DOHH2 (cell line): ENCODE data around the gene TUBB4B.

ENCODE experiments used
- H3F3A ChIP-seq: fragments of 200-600 bp; sonication (generic), shearing (Covaris generic); 2 replicates; pipeline ENCODE4 v1.6.0; 2016; ENCODE audit warnings: antibody characterized with exemption, mild to moderate bottlenecking; ENCODE audit not compliant: control insufficient read depth, insufficient read depth
- H3K27ac ChIP-seq: fragments of 200-600 bp; sonication (generic); 2 replicates; pipeline ENCODE4 v1.5.1; 2014; ENCODE audit warnings: low read depth, mild to moderate bottlenecking, low read length, moderate library complexity
- H3K27me3 ChIP-seq: fragments of 200-600 bp; sonication (generic); 2 replicates; pipeline ENCODE4 v1.6.1; 2014; ENCODE audit warnings: mild to moderate bottlenecking, low read length, mixed read lengths; ENCODE audit not compliant: control insufficient read depth
- H3K36me3 ChIP-seq: fragments of 200-600 bp; sonication (generic); 2 replicates; pipeline ENCODE4 v1.6.1; 2014; ENCODE audit warnings: mild to moderate bottlenecking, low read length, moderate library complexity, mixed read lengths; ENCODE audit not compliant: control insufficient read depth
- H3K4me1 ChIP-seq: fragments of 200-600 bp; sonication (generic); 2 replicates; pipeline ENCODE4 v1.6.1; 2014; ENCODE audit warnings: mild to moderate bottlenecking, low read length, mixed read lengths; ENCODE audit not compliant: control insufficient read depth
- H3K4me2 ChIP-seq: fragments of 200-600 bp; sonication (generic); 2 replicates; pipeline ENCODE4 v1.6.0; 2014; ENCODE audit warnings: mild to moderate bottlenecking, low read length, moderate library complexity
- H3K4me3 ChIP-seq: fragments of 200-600 bp; sonication (generic); 2 replicates; pipeline ENCODE4 v1.5.1; 2014; ENCODE audit warnings: mild to moderate bottlenecking, low read length, mixed read lengths
- H3K79me2 ChIP-seq: fragments of 200-600 bp; sonication (generic); 2 replicates; pipeline ENCODE4 v1.6.1; 2014; ENCODE audit warnings: mild to moderate bottlenecking, low read length, mixed read lengths; ENCODE audit not compliant: control insufficient read depth
- H3K9me2 ChIP-seq: fragments of 200-600 bp; sonication (generic); replicated peaks from 2 replicates; pipeline ENCODE4 v1.6.1; 2014; ENCODE audit warnings: mild to moderate bottlenecking, low read length, mixed read lengths; ENCODE audit not compliant: control insufficient read depth
- H3K9me3 ChIP-seq: fragments of 200-600 bp; sonication (generic); 2 replicates; pipeline ENCODE4 v1.6.1; 2014; ENCODE audit warnings: antibody characterized with exemption, low read length, mixed read lengths; ENCODE audit not compliant: control insufficient read depth, insufficient read depth
- H4K20me1 ChIP-seq: fragments of 200-600 bp; sonication (generic); 2 replicates; pipeline ENCODE4 v1.6.0; 2014; ENCODE audit warnings: low read depth, mild to moderate bottlenecking, antibody characterized with exemption, low read length, moderate library complexity; ENCODE audit not compliant: control insufficient read depth, insufficient read depth
- CTCF ChIP-seq: fragments of 200-600 bp; sonication (generic); IDR thresholded peaks from one replicate; pipeline ENCODE4 v1.5.1; 2014; ENCODE audit warnings: antibody characterized with exemption, mild to moderate bottlenecking, low read depth, low read length; ENCODE audit not compliant: poor library complexity, severe bottlenecking
- EZH2phosphoT487 ChIP-seq: fragments of 200-600 bp; sonication (generic); IDR thresholded peaks from 2 replicates; pipeline ENCODE4 v1.6.1; 2017; ENCODE audit warnings: borderline replicate concordance, mild to moderate bottlenecking, antibody characterized with exemption, low read length, moderate library complexity, mixed read lengths

Gene TUBB4B

GRCh38 chr9:137271696-137272076, 30.6 kb downstream of the TUBB4B start:
- Histone ChIP-seq H3K9me2 (no peaks in the 10 kb centered on the region), H3K27ac (no peak overlapping the region), H3K36me3 (peaks cover 61% of the 10 kb centered on the region), H3K9me3 (no peaks in the 10 kb centered on the region), H3F3A (peaks cover 30% of the 10 kb centered on the region), H3K79me2 (peaks cover 41% of the 10 kb centered on the region), H3K4me1 (peaks cover 95% of the 10 kb centered on the region), H3K4me3 (no peak overlapping the region), H3K27me3 (no peaks in the 10 kb centered on the region), H3K4me2 (no peak overlapping the region), H4K20me1 (no peaks in the 10 kb centered on the region)
- TF ChIP-seq EZH2phosphoT487 = no peak
- TF ChIP-seq CTCF = no peak

- TF ChIP-seq CTCF (no peak), EZH2phosphoT487 (no peak)
- Histone ChIP-seq H3K36me3 (peaks cover 53% of the 10 kb centered on the region), H3K27ac (no peak overlapping the region)
Observed at GRCh38 chr9:137272241-137273094, 31.4 kb downstream of the TUBB4B start.

GRCh38 chr9:137273095-137273490, 32.0 kb downstream of the TUBB4B start:
- Histone ChIP-seq H3K36me3 (peaks cover 52% of the 10 kb centered on the region), H3F3A (peaks cover 22% of the 10 kb centered on the region), H3K4me3 (no peak overlapping the region), H3K79me2 (peaks cover 39% of the 10 kb centered on the region), H3K27ac (peak overlapping the region; percentile 85; the same call in 1 of the 2 replicates), H3K9me3 (no peaks in the 10 kb centered on the region), H3K4me1 (peaks cover 95% of the 10 kb centered on the region), H4K20me1 (no peaks in the 10 kb centered on the region), H3K27me3 (no peaks in the 10 kb centered on the region), H3K9me2 (no peaks in the 10 kb centered on the region), H3K4me2 (peak overlapping the region; percentile 85)
- TF ChIP-seq CTCF (no peak), EZH2phosphoT487 (no peak)

More at GRCh38 chr9:137272241-137273094, 31.4 kb downstream of the TUBB4B start:
- H3K4me2 ChIP-seq = no peak overlapping the region
- no peaks in the 10 kb centered on the region for H4K20me1 ChIP-seq
- no peak overlapping the region for H3K4me3 ChIP-seq
- H3K27me3 ChIP-seq = no peaks in the 10 kb centered on the region
- no peaks in the 10 kb centered on the region for H3K9me3 ChIP-seq
- H3K9me2 ChIP-seq = no peaks in the 10 kb centered on the region
- H3K4me1 ChIP-seq = peaks cover 95% of the 10 kb centered on the region
- peaks cover 26% of the 10 kb centered on the region for H3F3A ChIP-seq
- peaks cover 35% of the 10 kb centered on the region for H3K79me2 ChIP-seq
